Measurements from ENCODE around the gene STAT4.

GRCh38 chr2:191189112-191189635, 38.4 kb upstream of the STAT4 start:
- TF ChIP-seq CTCF (optimal IDR thresholded peaks at IDR 0.05 in 1 of 3, IDR thresholded peaks at IDR 0.05 in 1 of 3, conservative IDR thresholded peaks at IDR 0.05 in 1 of 3; ENCODE audit: extremely low read depth in 1 of 3, insufficient read depth in 2 of 3, low read length in 3 of 3) (no peak), EZH2 (IDR thresholded peaks at IDR 0.05; ENCODE audit: low read length) (no peak)

Data from keratinocyte (primary cell).